HG03342 (cell line): ENCODE measurements around the gene PPP1R1B.

ENCODE experiments used
- ATAC-seq: cut with Tn5 transposase; IDR thresholded peaks from one replicate; pipeline ENCODE4 v1.9.1; 2021; ENCODE audit warnings: mild to moderate bottlenecking, moderate library complexity; ENCODE audit not compliant: unreplicated experiment

Gene PPP1R1B

DNA sequence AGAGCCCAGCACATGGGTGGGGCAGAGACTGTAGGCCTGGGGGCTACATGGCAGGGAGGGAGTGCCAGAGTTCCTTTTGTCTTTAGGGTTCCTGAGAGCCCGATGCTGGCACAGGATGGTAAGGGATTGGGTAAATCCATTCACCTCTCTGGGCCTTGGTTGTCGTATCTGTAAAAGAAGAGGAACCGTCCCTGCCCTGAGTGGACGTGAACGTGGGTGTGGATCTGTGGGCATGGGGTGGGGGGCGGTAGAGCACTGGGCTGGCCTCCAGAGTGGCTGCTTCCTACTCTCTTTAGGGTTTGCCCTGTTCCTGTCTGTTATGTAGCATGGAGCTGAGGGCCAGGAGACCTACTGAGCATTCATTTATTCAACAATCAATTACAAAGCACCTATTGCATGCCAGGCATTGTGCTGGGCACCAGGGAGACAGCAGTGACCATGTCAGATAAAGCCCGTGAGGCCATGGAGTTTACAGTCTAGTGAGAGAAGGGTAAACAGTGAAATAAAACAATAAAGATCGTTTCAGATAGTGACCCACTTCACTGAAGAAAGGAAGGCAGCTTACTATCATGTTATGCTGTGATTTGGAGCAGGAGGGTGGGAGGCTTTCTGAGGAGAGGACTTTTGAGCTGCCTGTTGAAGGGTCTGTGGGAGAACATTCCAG lies 25.3 kb downstream of the PPP1R1B start:
- no peak for ATAC-seq

DNA sequence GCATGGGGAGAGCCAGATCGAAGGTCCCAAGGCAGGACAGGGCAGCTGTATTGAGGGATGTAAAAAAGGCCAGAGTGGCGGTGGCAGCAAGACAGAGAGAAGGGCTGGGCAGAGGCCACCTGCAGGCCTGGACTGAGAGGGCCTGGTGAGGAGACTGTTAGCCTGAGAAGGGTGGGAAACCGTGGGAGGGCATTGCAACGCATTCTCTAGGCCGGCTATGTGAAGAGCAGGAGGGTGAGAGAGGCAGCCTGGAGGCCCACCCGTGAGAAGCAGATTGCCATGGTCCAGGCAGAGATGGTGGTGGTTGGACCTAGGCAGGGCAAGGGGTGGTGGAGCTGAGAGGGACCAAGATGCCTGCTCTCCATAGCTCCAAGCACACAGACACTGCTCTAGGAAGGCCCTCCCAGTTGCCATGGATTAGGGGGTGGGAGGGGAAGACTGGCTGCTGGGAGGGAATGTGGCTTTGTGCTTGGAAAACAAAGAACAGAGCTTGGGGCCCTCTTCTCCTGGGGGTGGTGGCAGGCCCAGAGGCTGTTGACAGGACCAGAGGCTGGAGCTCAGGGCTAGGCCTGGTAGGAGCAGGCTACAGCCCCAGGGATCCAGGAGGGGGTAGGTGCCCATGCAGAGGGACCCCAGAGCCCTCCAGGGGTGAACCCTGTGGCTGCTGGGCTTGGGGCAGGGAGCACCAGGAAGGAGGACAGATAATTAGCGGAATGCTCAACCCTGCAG lies 26.0 kb downstream of the PPP1R1B start:
- no peak for ATAC-seq

DNA sequence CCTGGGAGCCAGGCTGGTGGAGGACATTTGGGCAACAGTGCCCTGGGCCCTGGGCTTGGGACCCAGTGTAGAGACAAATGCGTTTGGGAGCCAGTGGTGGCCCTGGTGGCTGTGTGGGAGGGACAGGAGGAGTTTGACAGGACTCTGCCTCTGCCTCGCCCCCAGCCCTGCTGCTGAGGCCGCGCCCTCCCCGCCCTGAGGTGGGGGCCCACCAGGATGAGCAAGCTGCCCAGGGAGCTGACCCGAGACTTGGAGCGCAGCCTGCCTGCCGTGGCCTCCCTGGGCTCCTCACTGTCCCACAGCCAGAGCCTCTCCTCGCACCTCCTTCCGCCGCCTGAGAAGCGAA lies 26.5 kb downstream of the PPP1R1B start:
- no peak for ATAC-seq

DNA sequence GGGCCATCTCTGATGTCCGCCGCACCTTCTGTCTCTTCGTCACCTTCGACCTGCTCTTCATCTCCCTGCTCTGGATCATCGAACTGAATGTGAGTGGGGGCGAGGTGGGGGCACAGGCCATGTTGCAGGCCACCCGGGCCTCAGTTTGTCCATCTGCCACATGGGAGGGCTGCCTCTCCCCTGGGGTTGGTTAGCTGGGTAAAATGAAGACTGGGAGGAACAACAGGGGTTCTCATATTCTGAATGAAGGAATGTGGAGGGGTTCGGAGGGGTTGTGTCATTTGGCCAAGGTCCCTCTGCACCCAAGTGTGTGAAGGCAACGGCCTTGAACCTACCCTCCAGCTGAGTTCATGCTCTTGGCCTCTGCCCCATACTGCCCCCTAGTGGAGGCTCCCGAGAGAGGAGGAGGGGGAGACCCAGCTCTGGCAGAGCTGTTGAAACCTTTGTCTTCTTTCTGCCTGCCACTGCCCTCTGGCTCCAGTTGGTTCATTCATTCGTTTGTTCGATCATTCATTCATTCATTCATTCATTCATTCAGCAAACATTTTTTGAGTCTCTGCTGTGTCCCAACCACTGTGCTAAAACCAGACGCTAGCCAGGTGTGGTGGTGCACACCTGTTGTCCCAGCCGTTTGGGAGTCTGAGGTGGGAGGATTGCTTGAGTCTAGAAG lies 27.0 kb downstream of the PPP1R1B start:
- no peak for ATAC-seq

DNA sequence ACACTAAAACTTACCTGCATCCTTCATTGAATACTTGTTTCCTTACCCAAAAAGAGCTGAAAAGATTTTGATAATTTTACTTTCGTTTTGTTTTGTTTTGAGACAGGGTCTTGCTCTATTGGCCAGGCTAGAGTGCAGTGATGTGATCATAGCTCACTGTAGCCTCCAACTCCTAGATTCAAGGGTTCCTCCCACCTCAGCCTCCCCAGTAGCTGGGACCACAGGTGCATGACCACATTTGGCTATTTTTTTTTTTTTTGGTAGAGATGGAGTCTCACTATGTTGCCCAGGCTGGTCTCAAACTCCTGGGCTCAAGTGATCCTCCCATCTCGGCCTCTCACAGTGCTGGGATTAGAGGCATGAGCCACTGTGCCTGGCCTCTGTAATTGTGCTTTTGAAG lies 28.4 kb downstream of the PPP1R1B start:
- ATAC-seq = no peak

DNA sequence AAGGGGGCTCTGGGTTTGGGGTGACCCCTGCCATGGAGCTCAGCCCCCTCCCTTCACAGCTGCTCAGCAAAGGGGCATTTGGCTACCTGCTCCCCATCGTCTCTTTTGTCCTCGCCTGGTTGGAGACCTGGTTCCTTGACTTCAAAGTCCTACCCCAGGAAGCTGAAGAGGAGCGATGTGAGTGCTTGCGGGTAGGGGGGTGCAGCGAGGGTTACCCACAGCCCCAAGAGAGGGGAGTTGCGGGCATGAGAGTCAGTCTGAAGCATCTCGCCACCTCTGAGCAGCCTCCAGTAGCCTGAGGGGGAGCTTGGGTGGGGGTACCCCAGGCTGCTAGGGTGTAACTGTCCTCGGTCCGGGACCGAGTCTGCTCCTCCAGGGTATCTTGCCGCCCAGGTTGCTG lies 31.6 kb downstream of the PPP1R1B start:
- no peak for ATAC-seq

DNA sequence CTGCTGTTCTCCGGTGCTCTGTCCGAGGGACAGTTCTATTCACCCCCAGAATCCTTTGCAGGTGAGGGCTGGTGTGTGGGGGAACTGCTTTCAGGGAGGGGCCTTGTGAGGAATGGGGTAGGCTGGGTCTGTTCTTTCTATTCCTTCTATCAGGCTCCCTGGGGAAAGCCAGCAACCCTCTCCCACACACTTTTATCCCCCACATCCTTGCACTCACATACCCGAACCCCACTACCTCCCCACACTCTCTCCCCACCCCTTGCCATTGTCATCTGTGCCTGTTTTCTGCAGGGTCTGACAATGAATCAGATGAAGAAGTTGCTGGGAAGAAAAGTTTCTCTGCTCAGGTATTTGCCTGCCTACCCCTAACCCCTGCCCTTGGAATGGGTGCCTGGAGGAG lies 32.0 kb downstream of the PPP1R1B start:
- ATAC-seq = no peak

DNA sequence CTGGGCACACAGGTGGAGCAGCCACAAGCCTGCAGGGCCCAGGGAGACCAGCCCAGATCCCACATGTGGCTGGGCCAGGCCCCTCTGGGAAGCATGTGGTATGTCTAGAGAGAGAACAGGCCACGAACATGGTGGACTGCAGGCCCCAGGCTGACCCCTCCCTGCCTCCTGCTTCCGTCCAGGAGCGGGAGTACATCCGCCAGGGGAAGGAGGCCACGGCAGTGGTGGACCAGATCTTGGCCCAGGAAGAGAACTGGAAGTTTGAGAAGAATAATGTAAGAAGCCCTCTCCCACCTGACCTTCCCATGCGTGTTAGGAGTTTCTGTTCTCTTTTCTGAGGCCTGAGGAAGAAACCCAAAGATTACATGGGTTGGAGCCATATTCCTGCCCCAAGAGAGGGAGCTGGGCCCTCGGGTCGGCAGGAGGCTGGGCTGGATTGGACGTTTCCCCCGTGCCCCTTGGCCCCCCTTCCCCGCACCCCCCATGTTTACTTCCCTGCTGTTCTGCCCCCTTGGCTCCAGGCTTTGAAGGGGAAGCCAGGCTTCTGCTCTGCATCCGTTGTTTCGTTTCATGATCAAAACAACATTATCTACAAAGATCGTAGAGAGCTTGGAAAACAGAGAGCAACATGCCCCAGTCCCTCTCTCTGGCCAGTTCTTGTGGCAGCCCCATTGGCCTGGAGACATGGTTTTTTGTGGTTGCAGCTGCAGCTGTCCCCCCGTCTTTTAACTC lies 32.7 kb downstream of the PPP1R1B start:
- ATAC-seq = no peak

DNA sequence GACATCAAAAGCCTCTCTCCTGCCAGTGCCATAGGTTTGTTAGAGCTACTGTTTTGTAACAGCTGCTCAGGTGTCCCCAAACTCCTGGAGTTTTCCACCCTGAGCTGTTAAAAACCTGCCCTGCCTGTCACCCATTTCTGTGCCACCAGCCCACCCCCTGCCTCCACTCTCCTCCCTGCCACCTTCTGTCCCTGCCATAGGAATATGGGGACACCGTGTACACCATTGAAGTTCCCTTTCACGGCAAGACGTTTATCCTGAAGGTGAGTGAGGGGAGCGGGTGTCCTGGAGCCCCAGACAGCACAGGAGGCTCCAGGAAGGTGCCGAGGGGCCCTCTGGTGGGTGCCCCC lies 33.2 kb downstream of the PPP1R1B start:
- ATAC-seq = no peak

DNA sequence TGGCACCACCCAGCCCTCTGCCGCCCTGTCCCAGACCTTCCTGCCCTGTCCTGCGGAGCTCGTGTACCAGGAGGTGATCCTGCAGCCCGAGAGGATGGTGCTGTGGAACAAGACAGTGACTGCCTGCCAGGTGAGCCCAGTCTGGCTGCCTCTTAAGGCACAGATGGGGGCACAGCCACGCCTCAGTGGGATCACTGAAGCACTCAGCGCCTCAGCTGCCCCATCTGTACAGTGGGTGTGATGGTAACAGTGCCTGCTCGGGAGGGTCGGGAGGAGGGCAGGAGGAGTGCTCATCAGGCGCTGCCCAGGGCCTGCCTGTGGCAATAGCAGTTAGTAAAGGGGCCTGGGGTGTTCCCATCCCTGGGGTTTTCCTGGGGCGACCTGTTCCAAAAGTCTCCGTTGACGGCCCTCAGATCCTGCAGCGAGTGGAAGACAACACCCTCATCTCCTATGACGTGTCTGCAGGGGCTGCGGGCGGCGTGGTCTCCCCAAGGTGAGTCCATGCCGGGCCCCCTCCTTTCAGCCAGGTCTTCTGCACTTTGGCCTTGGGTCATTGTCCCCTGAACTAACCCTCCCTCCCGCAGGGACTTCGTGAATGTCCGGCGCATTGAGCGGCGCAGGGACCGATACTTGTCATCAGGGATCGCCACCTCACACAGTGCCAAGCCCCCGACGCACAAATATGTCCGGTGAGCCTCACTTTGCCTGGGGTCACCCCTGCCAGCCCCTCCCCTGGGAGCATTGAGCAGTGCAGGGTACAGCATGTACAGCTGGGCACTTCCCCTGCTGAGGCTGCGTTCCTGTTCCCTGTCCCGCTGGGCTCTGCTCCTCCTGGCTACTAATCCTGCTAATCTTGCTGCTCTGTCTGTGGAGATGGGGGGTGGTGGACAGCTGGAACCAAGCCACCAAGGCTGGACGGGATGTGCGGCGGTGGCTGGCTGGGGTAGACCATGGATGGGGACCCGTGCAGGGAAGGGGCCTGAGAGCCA lies 33.9 kb downstream of the PPP1R1B start:
- ATAC-seq = no peak

DNA sequence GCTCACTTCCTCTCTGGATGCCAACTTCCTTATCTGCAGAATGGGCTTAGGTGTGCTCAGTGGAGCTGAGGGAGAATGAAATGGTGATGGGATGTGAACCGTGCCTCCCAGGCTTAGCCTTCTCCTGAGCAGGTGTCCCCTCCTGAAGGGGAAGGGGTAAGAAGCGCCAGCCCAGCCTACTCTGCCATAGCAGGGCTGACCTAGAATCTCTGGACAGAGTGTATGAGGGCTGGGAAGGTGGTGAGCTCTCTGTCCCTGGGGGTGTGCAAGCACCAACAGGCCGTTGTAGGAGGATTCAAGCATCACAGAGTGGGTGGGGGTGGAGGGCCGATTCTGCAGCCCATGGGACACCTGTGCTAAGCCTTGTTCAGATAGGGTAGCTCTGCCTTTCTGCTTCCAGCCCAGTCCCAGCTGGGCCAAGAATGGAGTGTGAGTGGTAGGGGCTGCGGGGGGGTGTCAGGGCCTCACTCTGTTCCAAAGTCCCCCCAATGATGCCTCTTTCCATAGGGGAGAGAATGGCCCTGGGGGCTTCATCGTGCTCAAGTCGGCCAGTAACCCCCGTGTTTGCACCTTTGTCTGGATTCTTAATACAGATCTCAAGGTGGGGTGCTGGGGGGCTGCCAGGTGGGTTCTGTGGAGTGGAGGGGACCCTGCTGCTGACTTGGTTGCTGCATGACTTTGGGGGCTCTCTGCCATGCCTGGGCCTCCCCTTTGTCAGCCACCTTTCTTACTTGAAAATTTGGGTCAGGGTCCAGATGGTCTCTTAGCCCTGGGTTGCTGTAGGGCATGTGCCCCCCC lies 35.2 kb downstream of the PPP1R1B start:
- ATAC-seq = no peak

DNA sequence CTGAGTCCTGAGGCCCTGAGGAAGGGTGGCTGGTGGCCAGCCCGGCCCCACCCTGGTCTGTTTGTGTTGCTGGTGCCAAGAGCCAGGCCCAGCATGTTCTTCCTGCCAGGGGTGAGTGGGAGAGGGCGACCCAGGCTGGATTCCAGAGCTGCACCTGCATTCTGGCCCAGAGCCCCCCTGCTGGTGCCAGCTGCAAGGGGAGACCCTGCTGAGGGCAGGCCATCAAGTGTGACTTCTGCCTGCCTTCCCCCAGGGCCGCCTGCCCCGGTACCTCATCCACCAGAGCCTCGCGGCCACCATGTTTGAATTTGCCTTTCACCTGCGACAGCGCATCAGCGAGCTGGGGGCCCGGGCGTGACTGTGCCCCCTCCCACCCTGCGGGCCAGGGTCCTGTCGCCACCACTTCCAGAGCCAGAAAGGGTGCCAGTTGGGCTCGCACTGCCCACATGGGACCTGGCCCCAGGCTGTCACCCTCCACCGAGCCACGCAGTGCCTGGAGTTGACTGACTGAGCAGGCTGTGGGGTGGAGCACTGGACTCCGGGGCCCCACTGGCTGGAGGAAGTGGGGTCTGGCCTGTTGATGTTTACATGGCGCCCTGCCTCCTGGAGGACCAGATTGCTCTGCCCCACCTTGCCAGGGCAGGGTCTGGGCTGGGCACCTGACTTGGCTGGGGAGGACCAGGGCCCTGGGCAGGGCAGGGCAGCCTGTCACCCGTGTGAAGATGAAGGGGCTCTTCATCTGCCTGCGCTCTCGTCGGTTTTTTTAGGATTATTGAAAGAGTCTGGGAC lies 36.0 kb downstream of the PPP1R1B start:
- ATAC-seq = no peak

DNA sequence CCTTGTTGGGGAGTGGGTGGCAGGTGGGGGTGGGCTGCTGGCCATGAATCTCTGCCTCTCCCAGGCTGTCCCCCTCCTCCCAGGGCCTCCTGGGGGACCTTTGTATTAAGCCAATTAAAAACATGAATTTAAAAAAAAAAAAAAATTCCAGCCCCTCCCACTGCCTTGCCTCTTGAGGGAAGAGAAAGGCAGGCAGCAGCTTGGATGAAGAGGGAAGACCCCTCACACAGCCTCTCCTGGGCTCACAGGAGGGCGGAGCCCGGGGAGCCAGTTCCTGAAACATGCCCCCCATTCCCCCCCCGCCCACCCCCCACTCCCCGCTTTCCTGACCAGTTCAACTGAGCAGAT lies 36.6 kb downstream of the PPP1R1B start:
- ATAC-seq = no peak

DNA sequence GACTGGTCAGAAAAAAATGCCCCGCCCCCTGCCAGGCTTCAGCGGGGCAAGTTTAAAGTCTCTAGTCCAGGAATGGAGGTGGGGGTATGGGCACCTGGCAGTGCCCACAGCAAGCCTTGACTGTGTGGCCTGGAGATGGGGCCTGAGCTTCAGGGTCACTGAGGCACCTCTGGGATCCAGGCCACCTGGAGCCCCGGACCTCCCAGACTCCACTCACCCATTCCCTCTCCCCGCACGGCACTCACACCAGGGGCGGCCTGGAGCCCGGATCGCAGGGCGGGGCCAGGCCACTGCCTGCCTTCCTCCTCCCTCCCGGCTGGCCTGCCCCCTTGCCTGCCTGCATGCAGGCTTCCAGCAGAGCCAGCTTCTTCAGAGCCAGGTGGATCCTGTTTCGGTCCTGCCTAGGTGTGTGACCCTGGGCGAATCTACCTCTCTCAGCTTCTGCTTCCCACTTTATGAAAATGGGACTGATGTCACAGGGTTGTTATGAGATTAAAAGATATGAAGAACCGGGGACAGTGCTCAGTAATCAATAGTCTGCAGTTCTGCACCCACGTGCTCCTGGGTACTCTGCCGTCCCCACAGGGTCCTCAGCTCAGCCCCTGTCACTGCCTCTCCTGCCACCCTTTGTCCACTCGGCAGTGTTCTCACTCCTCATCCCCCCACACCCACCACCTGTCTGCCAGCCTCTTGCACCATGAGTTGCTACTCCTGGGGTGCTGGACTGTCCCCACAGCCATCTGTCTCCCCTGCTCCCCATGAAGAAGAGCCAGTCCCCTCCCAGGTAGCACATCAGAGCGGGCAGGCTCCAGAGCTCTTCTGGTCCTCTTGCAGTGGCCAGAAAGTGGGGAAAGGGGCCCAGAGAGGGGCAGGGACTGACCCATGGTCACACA lies 37.2 kb downstream of the PPP1R1B start:
- ATAC-seq = no peak

DNA sequence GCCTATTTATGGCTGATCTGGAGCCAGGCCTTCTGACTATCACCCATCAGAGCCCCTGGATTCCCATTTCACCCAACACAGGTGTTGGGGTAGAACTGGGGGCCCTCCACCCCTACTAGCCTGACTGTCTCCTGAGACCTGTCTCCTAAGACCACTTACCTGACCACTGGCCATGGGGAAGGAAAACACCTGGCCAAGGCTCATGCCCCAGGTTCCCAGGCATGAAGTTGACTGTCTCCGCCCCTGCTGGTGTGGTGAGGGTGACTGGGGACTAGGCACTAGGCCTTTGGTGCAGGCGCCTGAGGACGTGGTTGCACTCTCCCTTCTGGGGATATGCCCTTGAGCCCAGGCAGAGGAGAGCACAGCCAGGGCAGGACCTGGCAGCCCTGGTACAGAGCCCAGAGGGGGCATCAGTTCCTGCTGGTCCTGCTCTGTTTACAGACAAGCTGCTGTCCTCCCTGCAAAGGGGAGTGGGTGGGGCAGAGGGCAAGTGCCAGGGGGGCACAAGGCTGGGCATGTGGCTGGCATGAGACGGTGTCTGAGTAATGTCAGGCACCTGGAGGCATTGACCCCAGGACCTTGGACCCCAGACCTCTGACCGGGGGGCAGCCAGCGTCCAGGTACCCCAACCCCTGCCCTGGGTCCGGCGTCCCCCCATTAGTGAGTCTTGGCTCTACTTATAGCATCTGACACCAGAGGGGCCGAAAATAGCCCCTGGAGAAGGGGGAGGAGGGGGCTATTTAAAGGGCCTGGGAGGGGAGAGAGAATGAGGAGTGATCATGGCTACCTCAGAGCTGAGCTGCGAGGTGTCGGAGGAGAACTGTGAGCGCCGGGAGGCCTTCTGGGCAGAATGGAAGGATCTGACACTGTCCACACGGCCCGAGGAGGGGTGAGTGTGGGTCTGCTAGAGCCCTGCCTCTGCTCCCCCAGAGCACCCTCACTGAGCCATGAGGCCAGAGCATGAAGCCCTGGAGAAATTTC lies 38.1 kb downstream of the PPP1R1B start, which contains the start of gene TCAP:
TSS of gene TCAP (plus strand) at position 769 of the 981 bp plus-strand sequence. CDS start at position 780, 11 bp downstream.
- no peak for ATAC-seq

DNA sequence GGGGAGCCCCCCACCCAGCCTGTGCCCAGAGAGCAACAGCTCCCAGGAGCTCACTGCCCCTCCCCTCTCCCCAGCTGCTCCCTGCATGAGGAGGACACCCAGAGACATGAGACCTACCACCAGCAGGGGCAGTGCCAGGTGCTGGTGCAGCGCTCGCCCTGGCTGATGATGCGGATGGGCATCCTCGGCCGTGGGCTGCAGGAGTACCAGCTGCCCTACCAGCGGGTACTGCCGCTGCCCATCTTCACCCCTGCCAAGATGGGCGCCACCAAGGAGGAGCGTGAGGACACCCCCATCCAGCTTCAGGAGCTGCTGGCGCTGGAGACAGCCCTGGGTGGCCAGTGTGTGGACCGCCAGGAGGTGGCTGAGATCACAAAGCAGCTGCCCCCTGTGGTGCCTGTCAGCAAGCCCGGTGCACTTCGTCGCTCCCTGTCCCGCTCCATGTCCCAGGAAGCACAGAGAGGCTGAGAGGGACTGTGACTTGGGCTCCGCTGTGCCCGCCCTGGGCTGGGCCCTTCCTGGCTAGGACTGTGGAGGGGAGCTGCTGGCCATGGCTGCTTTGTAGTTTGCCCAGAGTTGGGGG lies 39.0 kb downstream of the PPP1R1B start:
- ATAC-seq = no peak
